NCI-H1048 (cell line): ENCODE data around the gene CAPZA2.
"Not testable (repeated sequence)": the region's sequence is repeated elsewhere in the genome, so short reads cannot be mapped to it uniquely, and the experiment has no call there.

Experiments used
- DNase-seq: peaks from one replicate; lab custom pipeline; 2025; lab: John Stamatoyannopoulos, UW

CAPZA2 gene

DNA sequence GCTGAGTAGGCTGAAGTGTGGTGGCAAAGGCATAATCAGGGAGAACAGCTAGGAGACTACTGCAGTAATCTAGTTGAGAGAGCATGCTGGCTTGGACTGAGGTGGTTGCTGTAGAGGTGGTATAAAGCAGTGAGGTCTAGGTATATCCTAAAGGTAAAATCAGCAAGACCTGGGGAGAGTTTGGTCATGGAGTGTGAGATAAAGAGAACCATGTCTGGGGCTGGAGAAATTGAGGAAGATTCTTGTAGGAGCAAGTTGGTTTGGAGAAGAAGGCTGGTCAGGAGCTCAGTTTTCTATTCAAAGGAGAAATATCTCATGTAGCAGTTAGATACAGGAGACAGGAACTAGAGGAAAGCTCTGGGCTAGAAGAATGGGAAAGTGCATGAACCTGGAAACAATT is 58.0 kb downstream of the CAPZA2 start:
- no peak for DNase-seq

GRCh38 chr7:116922545-116922944 is 60.2 kb downstream of the CAPZA2 start:
- no peak for DNase-seq

GRCh38 chr7:116924741-116925140 is 62.4 kb downstream of the CAPZA2 start:
- no peak for DNase-seq

- DNase-seq, result no peak
Measured at GRCh38 chr7:116929021-116929420, 66.6 kb downstream of the CAPZA2 start.

- DNase-seq, result peak; percentile 58
Measured at GRCh38 chr7:116929914-116930913, 67.8 kb downstream of the CAPZA2 start.

DNA sequence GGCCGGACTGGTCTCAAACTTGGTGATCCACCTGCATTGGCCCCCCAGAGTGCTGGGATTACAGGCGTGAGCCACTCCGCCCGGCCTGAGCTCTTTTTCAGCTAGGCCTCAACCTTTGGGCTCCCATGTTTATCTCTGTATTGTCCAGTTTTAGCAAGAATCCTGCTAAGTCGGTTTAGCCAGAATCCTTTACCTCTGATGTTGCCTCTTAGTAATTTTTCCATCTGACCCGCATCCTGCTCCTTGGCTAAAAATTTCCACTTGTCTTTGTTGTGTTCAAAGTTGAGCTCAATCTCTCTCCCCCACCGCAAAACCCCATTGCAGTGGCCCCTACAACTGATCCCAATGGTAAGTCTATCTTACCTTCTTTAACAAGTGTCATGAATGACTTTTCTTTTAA is 70.2 kb downstream of the CAPZA2 start:
- DNase-seq, result no peak

- DNase-seq, result no peak
Measured at GRCh38 chr7:116933465-116933864, 71.1 kb downstream of the CAPZA2 start.

DNA sequence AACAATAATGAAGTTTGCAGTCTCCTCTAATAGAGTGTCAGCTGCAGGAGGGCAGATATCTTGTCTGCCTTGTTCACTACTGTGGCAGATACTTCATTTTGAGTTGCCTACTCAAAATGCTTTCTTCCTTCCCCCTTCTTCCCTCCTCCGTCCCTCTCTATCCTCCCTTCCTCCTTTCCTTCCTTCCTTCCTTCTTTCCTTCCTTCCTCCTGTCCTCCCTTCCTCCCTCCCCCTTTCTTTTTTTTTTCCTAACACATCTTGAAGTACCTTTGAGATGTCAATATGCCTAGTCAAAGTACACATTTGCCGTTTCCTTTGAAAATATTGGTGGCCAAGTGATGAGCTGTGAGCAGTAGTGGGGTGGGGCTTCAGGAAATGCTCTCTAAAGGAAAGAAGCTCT is 72.2 kb downstream of the CAPZA2 start:
- DNase-seq, result no peak

GRCh38 chr7:116936844-116937243 is 74.5 kb downstream of the CAPZA2 start:
- DNase-seq, result not testable (repeated sequence)

- no peak for DNase-seq
Measured at GRCh38 chr7:116938678-116939077, 76.3 kb downstream of the CAPZA2 start.

DNA sequence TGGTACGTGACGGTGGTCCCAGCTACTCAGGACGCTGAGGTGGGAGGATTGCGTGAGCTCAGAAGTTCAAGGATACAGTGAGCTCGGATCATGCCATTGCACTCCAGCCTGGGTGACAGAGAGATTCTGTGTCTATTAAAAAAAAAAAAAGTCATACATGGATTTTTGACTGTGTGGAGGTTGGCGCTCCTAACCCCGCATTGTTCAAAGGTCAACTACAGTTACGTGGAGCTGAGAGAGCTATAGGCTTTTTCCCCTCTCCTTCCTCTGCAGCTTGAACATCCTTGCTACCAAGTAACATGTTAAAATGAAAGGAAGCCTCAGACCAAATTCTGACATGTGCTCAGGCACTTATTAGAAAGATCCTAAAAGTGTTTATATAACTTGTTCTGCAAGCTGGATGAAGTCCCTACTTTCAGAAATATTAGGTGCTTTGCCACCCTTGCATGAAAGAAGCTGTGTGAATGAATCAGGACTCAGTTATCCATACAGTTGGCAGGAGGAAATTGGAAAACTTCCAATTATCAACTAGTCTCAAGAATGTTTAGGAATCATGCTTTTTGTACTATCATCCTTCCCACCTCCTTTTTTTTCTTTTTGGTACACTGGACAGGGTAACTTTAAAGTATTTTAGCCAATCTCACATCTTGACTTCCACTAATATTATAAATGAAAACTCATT is 78.4 kb downstream of the CAPZA2 start:
- no peak for DNase-seq

GRCh38 chr7:116942504-116942903 is 80.1 kb downstream of the CAPZA2 start:
- DNase-seq, result no peak

GRCh38 chr7:116948934-116949333 is 86.5 kb downstream of the CAPZA2 start:
- DNase-seq, result no peak

DNA sequence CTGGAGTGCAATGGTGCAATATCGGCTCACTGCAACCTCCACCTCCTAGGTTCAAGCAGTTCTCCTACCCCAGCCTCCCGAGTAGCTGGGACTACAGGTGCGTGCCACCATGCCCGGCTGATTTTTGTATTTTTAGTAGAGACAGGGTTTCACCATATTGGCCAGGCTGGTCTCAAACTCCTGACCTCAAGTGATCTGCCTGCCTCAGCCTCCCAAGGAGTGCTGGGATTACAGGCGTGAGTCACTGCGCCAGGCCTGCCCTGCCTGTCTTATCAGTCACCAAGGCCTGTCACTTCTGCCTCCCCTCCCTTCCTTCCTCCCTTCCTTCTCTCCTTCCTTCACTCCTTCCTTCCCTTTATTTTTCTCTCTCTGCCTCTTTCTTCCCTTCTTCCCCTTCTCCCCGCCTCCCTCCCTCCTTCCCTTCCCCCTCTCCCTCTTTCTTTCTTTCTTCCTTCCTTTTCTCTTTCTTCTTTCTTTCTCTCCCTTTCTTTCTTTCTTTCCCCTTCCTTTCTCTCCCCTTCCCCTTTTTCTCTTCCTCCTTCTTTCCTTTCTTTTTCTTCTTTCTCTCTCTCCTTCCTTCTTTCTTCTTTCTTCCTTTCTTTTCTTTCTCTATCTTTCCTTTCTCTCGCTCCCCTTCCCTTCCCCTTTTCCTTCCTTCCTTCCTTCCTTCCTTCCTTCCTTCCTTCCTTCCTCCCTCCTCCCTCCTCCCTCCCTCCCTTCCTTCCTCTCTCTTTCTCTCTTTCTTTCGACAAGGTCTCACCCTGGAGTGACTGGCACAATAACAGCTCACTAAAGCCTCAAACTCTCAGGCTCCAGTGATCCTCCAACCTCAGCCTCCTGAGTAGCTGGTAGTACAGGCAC is 87.8 kb downstream of the CAPZA2 start:
- DNase-seq, result no peak

- no peak for DNase-seq
Measured at GRCh38 chr7:116950889-116951351, 88.5 kb downstream of the CAPZA2 start.

DNA sequence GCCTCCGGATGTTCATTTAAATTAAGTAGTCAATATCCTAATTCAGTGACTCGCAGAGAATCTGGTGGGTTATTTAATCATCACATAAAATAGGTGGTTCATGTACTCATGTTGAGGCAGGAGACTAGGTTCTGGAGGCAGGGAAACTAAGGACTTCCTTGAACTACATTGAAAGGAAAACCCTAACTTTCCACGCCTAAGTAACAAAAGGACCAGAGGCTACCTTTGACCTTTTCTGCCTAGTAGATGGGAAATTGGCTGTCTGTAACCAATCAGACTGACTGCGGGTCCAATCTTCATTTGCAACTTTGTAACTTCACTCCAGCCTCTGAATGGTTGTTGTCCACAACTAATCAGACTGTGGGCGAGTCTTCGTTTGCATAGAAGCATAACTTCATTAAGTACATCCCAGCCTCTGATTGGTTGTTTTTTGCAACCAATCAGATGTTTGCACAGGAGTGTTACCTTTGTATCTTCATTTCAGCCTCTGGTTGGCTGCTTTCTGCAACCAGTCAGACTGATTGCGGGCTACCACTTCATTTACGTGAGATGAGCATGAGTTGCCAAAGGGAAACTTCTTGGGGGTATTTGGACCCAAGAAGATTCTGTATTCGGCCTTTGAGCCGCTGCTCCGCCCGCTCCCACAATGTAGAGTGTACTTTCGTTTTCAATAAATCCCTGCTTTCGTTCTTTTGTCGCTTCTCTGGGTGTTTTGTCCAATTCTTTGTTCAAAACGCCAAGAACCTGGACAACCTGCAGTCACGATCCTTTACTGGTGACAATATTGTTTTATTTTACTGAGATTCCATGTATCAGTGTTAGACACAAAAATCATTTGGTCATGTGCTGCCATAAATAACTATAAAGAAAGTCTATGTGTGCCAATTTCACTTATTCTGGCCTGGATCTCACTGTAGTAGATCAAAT is 89.2 kb downstream of the CAPZA2 start:
- DNase-seq, result peak; percentile 67

GRCh38 chr7:116952635-116953371 is 90.4 kb downstream of the CAPZA2 start:
- no peak for DNase-seq

GRCh38 chr7:116953372-116953905 is 91.1 kb downstream of the CAPZA2 start, which contains the start of gene ST7:
TSS of gene ST7 (plus strand) at chr7:116953501. CDS start at chr7:116953541, 40 bp downstream.
- peak; percentile 25 for DNase-seq

DNA sequence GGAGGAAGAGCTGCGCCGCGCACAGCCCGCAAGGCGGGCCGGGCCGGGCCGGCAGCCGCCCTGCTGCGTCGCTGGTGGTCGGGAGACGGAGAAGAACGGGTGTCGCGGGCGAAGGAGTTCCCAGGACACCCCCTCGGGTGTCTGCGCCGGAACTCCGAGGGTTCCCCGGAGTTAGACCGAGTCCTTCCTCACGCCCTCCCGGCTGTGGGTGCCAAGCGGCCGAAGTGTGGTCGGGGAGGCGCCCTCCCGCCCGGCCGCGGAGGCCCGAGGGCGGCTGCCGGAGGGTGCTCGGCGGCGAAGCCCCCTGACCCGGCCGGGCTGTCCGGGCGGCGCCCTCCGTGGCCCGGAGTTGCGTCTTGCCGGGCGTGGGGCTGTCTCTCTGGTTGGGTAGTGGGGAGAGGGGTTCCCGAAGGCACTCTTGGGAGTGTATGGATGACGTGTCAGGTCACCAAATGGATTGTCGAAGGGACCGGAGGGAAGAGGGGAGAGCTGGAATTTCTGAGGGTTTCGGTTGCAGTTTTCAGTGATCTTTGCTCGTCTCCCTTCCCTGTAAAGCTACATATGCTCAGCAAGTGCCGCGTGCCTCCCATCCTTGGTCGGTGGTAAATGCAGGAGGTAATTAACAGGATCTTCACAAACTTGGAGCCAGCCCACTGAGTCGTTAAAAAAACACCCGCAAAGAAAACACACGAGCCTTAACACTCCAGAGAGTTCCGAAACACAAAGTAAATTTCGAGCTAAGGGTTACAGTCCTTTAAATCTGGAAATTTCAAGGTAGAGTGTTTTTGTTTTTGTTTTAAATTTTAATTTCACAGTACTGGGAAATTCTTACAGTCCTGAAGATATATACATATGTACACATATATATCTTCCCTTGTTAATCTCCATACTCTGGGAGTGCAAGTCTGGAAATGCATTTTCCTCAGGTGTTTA is 91.8 kb downstream of the CAPZA2 start:
- peak; percentile 6 for DNase-seq
